HG02943 (cell line): ENCODE measurements around the gene SAV1.
"Not testable (repeated sequence)": the region's sequence is repeated elsewhere in the genome, so short reads cannot be mapped to it uniquely, and the experiment has no call there.

Experiments
- ATAC-seq: cut with Tn5 transposase; IDR thresholded peaks from one replicate; pipeline ENCODE4 v1.9.1; 2021; ENCODE audit warnings: mild to moderate bottlenecking, low read depth, moderate library complexity; ENCODE audit not compliant: unreplicated experiment

Gene SAV1

DNA sequence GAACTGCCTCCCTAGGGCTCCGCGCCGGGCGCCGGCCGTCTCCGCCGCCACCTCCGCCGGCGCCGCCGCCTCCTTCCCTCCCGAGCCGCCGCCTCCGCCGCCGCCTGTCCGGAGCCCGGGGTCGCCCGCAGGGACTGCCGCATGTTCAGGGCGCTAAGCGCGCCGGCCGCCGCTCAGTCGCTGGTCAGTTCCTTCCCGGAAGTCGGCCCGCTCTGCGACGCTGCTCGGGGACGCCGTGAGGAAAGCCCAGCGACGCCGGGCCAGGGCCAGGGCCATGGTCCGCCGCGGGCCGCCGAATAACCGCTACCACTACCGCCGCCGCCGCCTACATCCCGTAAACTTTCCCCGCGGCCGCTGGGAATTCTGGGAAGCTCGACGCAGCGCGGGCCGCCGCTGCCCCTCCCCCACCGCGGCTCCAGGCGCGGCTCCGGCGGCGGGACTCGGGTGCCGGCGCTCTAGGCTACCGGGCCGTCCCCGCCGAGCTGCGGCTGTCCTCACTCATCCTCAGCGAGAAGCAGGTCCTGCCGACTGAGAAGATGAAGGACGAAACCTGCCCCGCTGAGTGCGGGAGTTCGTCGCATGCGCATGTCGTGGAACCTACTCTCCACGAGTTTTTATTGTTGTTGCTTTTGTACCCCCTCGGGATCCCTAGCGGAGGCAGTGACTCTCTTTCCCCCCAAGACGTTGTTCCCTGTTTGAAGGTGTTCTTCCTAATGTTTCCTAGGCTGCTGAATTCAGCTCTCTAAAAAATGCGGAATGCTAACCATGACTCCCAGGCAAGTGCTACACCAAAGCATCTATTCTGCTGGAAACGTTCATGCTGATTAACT lies at the start of gene SAV1:
TSS of gene SAV1 (minus strand) at position 311 of the 830 bp plus-strand sequence. CDS start 339 bp downstream, outside the sequence.
- peak; percentile 53 for ATAC-seq

DNA sequence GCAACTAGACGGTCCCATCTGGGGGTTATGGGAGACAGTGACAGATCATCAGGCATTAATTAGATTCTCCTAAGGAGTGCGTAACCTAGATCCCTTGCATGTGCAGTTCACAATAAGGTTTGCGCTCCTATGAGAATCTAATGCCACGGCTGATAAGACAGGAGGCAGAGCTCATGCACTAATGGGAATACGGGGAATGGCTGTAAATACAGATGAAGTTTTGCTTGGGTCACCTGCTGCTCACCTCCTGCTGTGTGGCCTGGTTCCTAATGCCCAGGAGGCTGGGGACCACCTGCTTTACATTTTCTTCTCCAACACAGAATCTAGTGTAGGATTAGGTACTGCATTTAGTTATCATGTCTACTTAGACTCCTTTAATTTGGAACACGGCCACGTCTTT lies 49.7 kb upstream of the SAV1 start:
- ATAC-seq = no peak

DNA sequence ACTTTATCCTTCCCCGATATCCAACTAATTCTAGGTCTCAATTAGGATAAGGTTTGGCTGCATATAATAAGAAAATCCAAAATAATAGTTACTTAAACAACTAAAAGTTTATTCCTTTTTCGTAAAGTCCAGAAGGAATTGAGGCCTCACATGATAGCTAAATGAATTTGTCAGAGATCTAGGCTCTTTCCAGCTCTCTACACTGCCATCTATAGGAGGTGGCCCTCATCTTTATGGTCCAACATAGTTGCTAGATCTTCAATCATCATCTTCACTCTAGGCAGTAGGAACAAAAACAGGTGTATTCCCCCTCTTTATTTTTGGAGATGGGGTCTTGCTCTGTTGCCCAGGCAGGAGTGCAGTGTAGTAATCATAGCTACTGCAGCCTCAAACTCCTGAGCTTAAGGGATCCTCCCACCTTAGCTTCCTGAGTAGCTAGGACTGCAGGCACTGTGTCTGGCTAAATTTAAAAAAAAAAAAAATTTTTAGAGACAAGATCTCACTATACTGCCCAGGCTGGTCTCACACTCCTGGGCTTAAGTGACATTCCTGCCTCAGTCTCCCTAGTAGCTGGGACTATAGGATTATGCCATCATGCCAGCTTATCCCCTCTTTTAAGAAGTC lies 46.5 kb upstream of the SAV1 start:
- ATAC-seq = no peak

DNA sequence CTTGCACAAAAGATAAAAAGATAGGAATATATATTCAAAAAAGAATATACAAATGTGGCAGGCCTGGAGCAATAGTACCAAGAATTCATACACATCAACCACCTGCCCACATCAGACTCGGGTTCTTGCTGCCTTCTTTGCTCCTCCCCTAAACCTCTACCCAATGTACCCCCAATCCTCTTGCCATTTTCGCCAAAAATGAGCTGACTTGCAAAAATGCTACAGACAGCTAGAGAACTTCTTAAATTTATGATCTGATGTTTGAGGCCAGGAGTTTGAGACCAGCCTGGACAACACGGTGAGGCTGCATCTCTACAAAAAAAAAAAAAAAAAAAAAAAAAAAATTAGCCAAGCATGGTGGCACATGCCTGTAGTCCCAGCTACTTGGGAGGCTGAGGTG lies 42.9 kb upstream of the SAV1 start:
- no peak for ATAC-seq

DNA sequence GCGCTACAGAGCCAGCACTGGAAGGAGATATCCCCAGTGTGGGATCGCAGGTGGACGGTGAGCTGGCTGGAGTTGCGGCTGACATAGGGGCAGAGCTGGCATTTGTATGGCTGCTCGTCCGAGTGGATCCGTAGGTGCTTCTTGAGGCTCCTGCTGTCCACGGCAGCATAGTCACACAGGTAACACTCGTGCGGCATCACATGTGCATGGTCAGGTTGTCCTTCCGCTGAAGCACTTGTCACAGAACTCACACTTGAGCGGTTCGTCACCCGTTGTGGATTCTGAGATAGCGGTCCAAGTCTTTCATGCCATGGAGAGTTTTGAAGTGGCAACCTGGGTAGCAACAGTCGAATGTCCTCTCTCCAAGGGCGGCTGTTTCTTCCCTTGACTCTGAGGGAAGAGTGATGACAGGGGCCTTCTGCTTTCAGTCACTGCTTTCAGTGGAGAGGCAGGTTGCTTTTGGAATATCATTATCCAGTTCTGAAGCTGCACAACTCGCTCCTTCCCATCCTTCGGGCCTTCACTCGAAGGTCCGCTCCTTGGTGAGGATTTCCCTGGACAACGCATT lies 37.0 kb upstream of the SAV1 start:
- no peak for ATAC-seq

DNA sequence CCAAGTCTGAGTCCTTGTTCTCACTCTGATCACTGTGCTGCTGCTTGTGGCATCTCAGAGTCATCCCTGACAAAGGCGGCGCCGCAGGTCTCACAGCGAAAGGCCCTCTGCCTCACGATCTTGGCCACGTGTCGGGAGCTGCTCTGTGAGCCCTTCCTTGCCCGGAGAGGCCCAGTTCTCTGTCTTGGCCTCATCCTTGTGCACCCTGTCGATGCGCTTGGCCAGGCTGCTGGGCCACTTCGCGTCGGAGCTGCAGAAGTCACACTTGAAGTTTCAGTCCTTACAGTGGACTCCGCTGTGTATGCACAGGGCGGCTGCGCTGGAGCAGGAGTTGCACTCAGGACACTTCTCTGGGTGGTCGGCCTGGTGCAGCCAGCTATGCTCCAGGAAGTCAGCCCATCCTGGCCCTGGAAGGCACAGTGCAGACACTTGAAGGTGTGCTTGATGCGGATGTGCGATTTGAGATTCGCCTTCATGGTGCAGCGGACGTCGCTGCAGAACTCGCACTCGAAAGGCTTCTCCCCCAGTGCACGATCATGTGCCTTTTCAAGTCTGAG lies 36.4 kb upstream of the SAV1 start:
- ATAC-seq = no peak

DNA sequence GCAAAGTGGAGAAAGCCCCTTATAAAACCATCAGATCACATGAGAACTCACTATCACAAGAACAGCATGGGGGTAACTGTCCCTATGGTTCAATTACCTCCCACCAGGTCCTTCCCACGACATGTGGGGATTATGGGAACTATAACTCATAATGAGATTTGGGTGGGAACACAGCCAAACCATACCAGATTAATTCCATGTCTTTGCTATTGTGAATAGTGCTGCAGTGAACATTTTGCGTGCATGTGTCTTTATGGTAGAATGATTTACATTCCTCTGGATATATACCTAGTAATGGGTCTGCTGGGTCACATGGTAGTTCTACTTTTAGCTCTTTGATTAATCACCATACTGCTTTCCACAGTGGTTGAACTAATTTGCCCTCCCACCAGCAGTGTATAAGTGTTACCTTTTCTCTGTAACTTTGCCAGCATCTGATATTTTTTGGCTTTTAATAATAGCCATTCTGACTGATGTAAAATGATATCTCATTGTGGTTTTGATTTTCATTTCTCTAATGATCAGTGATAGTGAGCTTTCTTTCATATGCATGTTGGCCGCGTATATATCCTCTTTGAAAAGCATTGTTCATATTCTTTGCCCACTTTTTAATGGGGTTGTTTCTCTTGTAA lies 29.7 kb upstream of the SAV1 start:
- ATAC-seq = no peak

DNA sequence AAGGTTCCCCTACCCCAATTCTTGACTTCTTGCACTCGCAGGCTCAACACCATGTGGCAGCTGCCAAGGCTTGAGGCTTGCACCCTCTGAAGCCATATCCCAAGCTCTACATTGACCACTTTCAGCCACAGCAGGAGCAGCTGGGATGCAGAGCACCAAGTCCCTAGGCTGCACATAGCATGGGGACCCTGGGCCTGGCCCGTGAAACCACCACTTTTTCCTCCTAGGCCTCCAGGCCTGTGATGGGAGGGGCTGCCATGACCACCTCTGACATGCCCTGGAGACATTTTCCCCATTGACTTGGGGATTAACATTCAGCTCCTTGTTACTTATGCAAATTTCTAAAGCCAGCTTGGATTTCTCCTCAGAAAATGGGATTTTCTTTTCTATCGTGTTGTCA lies 26.2 kb upstream of the SAV1 start:
- not testable (repeated sequence) for ATAC-seq

DNA sequence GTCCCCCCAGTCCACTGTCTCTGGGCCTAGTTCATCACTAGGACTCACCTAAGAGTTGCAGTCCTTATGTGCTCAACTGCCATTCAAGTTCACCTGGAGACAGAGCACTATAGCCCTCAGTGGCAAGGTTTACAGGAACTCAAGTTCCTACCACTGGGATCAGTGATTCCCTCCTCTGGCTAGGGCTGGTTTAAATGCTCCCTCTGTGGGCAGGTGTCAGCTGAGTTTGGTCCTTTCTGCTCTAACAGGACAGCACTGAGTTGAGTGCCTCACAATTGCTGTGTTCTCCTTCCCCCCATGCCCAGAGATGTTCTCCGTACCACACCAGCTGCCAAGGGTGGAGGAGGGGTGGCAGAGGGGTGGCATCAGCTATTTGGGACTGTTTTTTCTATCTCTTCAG lies 20.8 kb upstream of the SAV1 start:
- no peak for ATAC-seq

DNA sequence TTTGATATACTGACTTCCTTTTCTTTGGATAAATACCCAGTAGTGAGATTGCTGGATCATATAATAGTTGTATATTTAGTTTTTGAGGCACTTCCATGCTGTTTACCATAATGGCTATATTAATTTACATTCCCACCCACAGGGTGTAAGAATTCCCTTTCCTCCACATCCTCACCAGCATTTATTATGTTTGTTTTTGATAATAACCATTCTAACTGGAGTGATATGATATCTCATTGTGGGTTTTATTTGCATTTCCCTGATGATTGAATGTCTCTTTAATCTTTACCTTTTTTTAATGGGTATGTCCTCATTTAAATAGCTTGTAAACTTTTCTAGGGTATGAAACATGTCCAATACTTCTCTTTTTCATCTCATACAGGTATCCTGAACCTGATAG lies 11.6 kb upstream of the SAV1 start:
- no peak for ATAC-seq

DNA sequence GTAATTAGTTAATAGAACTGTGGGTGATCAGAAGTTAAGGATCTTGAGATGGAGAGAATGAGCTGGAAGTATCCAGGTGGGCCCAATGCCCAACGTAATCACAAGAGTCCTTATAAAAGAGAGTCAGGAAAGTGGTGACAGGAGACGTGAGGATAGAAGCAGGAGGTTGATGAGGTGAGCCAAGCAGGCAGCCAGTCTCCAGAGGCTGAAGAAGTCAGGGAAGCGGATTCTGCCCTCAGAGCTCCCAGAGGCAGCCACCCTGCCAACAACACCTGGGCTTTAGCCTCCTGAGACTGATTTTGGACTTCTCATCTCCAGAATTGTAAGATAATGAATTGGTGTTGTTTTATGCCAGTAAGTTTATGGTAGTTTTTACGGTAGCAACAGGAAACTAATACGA lies 10.1 kb upstream of the SAV1 start:
- ATAC-seq = no peak

DNA sequence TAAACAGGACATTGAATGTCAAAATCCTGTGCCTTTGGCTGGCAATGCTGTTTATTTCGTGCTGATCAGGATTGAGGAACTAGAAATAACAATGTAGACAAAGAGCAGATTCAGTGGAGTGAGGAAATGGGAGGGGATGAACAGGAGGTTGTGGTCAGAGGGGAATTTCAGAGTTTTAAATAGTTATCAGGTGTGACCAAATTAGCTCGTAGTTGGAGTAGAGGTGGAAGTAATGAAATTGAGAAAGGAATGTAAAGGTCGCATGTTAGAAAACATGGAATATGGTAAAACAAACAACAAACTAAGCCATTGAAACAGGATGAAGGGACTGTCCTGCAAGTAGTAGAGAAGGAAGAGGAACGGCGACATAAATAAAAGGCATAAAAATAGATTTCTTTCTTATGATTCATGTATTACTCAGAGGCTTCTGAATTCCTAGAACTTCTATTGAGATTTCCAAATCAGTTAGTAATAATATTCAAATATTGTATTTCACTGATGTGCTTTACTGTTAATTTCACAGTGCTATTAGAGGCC lies 9.5 kb upstream of the SAV1 start:
- no peak for ATAC-seq

DNA sequence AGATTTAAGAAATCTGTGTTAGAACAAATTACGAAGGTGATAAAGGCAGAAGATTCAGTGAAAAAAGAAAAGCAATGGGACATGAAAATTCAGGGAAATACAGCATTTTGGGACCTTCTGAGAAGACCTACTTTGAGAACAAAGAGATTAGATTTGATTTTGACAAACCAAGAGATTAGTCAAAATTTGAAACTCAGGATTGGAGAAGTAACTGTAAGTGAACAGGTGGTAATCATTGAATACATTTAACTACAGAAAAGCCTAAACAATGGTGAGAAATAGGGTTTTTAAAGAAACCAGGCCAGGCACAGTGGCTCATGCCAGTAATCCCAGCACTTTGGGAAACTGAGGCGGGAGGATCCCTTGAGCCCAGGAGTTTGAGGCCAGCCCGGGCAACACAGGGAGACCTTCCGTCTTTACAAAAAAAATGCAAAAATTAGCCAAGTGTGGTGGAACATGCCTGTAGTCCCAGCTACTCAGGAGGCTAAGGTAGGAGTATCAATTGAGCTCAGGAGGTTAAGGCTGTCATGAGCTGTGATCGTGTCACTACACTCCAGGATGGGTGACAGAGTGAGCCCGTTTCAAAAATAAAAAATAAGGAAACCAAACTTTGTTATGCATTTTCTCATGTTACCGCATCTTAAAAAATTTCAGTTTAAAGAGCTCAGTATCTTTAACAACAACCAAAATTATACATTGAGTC lies 8.9 kb upstream of the SAV1 start:
- no peak for ATAC-seq

DNA sequence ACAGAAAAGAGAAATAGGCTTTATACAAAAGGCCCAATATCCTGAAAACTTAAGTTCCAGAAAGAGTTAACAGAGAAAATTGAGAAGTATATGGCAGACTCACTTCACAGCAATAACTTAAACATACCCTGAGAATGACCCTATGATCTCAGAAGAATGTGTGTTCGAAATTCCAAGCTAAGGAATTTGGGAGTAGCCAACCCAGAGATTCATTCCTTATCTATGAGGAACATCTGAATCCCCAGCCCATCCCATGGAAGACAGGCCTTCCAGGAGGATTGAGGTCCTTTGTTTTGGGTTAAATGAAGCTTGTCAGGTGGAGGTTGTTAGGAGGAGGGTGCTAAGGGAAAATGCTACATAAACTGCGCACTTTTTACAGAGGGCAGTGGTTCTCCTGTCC lies 7.5 kb upstream of the SAV1 start:
- no peak for ATAC-seq

DNA sequence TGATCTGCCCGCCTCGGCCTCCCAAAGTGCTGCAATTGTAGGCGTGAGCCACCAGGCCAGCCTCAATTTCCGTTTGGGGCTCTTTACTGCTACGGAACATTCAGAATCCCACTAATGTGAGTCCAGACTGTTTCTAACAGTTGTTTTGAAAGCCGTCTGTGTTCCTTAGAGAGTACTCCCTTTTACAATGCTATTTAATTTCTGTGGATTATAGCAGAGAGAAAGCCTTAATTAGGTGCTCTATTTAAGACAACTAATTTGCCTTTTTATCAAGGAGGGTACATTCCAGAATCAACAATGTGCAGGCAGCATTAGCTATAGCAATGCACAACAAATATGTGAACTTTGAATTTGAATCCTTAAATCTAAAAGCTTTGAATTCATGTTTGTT lies 2.8 kb upstream of the SAV1 start:
- no peak for ATAC-seq

DNA sequence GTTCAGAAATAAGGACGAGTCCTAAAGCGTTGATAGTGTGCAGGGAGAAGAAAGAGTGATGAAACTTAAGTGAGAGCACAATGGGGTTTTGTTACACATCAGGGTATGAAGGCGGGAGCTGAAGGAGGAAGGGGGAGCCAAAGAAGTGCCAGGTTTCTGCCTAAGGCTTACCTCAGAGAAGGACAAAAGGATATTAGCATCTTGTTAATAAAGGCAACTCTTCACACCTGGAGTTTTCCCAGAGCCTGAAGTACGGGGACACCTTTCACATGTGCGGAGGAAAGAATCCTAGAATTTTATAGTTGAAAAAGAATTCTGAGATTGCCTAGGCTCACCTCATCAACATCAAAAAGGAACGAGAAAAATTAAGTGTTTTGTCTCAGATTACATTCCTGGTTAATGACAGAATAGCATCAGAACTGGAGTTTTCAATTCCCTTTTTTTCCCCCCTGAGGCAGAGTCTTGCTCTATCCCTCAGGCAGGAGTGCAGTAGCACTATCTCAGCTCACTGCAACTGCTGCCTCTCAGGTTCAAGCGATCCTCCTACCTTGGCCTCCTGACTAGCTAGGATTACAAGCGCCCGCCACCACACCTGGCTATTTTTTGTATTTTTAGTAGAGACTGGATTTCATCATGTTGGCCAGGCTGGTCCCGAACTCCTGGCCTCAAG lies 2.2 kb upstream of the SAV1 start:
- no peak for ATAC-seq

DNA sequence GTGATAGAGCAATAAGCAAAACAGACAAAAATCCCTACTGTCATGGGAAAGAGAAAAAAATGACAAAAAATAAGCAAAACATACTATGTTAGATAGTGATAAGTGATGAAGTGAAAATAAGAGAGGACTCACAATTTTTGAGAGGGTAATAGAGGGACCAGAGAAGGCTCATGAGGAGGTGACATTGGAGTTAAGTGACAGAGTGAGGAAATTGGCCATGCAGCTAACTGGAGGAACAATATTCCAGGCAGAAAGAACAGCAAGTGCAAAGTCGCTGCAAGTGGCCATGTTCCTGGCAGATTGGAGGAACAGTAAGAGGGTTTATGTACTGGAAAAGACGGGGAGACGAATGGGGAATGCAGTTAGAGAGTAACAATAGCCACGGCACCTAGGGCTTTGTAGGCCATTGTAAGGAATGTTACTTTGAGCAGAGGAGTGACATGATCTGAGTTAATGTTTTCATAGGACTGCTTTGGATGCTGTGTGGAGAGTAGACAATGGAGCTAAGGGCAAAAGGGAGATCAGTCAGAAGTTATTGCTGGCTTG lies 1.4 kb upstream of the SAV1 start:
- ATAC-seq = no peak

DNA sequence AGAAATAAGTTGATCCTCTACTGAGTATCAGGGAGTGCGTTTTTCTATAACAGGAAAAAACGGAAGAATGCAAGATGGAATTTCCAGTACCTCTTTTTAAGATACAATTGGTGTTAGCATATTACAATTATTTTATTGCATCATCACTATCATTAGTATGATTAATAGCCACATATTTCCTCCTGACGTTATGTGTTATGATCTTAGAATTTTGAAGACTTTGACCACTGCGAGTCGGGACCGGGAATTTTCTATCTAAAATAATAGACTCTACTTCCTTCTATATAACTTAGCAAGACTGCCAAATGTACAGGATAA lies 679 bp upstream of the SAV1 start:
- ATAC-seq = no peak

DNA sequence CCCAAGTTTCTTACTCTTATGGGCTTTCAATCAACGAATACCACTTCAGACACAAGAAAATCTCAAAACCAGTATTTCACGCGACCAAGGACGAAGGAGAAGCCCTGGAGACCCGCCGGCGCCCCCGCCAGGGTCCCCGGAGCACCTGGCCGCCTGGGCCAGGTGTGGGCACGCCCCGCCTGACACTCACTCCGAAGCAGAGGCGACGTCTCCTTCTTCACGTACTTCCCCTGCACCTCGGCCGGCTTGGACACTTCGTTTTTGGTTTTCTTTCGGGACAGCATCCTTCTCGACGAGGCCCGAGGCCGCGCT lies 466 bp downstream of the SAV1 start:
- ATAC-seq = peak; percentile 46
